Daoy (cell line): ENCODE measurements around the gene LYPD1. TPM values are rescaled to one million over a fixed set of nuclear protein-coding genes. Genes with fewer than 3 reads are reported as not detected.

Experiments used
- DNase-seq: peaks from one replicate; pipeline ENCODE4 v3.0.0-alpha.2; 2015; ENCODE audit warnings: low read depth
- total RNA-seq: library from RNA; depleted of rRNA; stranded (reverse); fragments of >200 nt; shearing (Covaris generic); gene quantifications from 2 replicates; pipeline ENCODE4 v1.2.3, GENCODE V29; 2014

Gene LYPD1
- total RNA-seq, 1 experiment from 2014 or later = 130 TPM

- DNase-seq = no peak
These were observed 74.8 kb downstream of the LYPD1 start for GRCh38 chr2:132595186-132595585.
